Mucosa of rectum (tissue), 2 donors: Measurements from ENCODE around the gene MSL1.

Experiments used
- H3K27ac ChIP-seq, 2 donors: one replicate each; pipeline ENCODE4 v1.7.0; 2013; ENCODE audit warnings: inconsistent platforms in 2 of 2, low read depth in 2 of 2, low read length in 2 of 2
- H3K27me3 ChIP-seq, 2 donors: one replicate each; pipeline ENCODE4 v1.7.0; 2013; ENCODE audit warnings: low read length in 2 of 2; ENCODE audit not compliant: control insufficient read depth in 2 of 2, insufficient read depth in 2 of 2
- H3K36me3 ChIP-seq, 2 donors: one replicate each; pipeline ENCODE4 v1.7.0; 2013; ENCODE audit warnings: low read length in 2 of 2; ENCODE audit not compliant: control insufficient read depth in 2 of 2, insufficient read depth in 2 of 2
- H3K4me1 ChIP-seq, 2 donors: one replicate each; pipeline ENCODE4 v1.7.0; 2013; ENCODE audit warnings: low read length in 2 of 2, mild to moderate bottlenecking in 1 of 2; ENCODE audit not compliant: control insufficient read depth in 2 of 2, insufficient read depth in 2 of 2
- H3K4me3 ChIP-seq, 2 donors: one replicate each; pipeline ENCODE4 v1.7.0; 2013; ENCODE audit warnings: low read length in 2 of 2
- H3K9ac ChIP-seq, 2 donors: one replicate each; pipeline ENCODE4 v1.7.0; 2013; ENCODE audit warnings: low read length in 2 of 2, low read depth in 1 of 2, mild to moderate bottlenecking in 1 of 2
- H3K9me3 ChIP-seq, 2 donors: one replicate each; pipeline ENCODE4 v1.7.0; 2013; ENCODE audit warnings: low read length in 2 of 2; ENCODE audit not compliant: control insufficient read depth in 2 of 2
- donor health status: healthy.
- donor health status: Normal muscosa, but diverticular disease.

Gene MSL1

DNA sequence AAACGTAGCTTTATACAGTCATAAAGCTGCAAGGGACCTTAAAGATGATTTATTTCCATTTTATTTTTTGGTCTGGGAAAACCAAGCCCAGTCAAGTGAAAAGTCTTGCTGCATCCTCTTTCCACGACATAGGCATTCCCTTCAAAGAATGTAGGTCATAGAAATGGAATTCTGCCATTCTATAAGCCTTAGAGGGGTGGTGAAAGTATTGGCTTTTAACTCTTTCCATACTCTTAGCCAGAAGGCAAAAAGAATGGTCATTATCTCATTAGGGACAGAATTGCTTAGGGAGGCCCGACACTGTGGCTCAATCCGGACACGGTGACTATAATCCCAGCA is 7.9 kb upstream of the MSL1 start:
- H3K4me1 ChIP-seq: peaks cover 46 to 56% of the 10 kb centered on the region in 2 donors
- no peaks in the 10 kb centered on the region for H3K27me3 ChIP-seq

DNA sequence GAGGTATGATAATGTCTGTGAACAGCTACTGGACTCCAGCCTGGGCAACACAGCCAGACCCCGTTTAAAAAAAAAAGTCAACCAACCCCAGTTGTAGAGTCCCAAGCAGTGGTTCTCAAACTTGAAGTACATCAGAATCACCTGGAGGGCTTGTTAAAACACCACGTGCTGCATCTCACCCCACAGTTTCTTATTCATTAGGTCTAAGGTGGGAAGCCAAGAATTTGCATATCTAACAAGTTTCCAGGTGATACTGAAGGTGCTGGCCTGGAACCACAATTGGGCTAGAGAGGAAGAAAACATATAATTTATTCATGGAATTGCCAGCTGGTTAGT is 6.7 kb upstream of the MSL1 start:
- H3K27me3 ChIP-seq: no peaks in the 10 kb centered on the region
- no peak overlapping the region for H3K9ac ChIP-seq
- H3K4me3 ChIP-seq: no peak overlapping the region
- no peaks in the 10 kb centered on the region for H3K36me3 ChIP-seq
- peak overlapping the region in 1 of 2 donors; percentile 0 for H3K27ac ChIP-seq
- H3K9me3 ChIP-seq: no peaks in the 10 kb centered on the region
- H3K4me1 ChIP-seq: peaks cover 39 to 46% of the 10 kb centered on the region in 2 donors

More for the DNA sequence above, 7.9 kb upstream of the MSL1 start:
- H3K9me3 ChIP-seq: no peaks in the 10 kb centered on the region
- H3K36me3 ChIP-seq: no peaks in the 10 kb centered on the region
- H3K4me3 ChIP-seq: peak overlapping the region; percentile 46 to 80
- peak overlapping the region; percentile 2 to 72 for H3K9ac ChIP-seq
- H3K27ac ChIP-seq: peak overlapping the region; percentile 89 to 92

DNA sequence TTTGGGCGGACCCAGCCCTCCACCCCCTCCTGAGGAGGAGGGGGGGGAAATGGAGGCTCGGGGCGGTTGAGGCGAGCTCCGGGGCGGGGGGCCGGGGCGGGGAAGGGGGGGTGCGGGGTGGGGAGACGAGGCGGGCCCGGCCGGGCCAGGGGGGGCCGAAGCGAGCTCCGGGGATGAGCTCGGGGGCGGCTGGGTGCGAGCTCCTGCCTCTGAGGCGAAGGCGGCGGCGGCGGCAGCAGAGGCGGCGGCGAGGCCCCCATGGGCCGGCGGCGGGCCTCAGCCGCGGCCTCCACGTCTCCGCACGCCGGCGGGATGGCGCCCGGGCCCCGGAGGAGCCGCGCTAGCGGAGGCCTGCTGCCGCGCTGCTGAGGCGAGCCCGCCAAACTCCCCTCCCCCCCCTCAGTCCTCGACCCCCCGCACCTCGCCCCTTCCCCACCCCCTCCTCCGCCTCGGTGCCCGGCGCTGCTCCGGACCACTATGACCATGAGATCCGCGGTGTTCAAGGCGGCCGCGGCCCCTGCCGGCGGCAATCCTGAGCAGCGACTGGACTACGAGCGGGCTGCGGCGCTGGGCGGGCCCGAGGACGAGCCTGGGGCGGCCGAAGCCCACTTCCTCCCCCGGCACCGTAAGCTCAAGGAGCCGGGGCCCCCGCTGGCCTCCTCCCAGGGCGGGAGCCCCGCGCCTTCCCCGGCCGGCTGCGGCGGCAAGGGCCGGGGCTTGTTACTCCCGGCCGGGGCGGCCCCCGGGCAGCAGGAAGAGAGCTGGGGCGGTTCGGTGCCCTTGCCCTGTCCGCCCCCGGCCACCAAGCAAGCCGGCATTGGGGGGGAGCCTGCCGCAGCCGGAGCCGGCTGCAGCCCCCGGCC is 596 bp downstream of the MSL1 start:
- peak overlapping the region; percentile 92 to 94 for H3K27ac ChIP-seq
- peaks cover 22 to 33% of the 10 kb centered on the region in 2 donors for H3K4me1 ChIP-seq
- H3K9me3 ChIP-seq: no peaks in the 10 kb centered on the region
- H3K36me3 ChIP-seq: peaks cover 12 to 13% of the 10 kb centered on the region in 2 donors
- no peaks in the 10 kb centered on the region for H3K27me3 ChIP-seq
- peak overlapping the region; percentile 74 to 94 for H3K9ac ChIP-seq
- peak overlapping the region; percentile 81 to 88 for H3K4me3 ChIP-seq

DNA sequence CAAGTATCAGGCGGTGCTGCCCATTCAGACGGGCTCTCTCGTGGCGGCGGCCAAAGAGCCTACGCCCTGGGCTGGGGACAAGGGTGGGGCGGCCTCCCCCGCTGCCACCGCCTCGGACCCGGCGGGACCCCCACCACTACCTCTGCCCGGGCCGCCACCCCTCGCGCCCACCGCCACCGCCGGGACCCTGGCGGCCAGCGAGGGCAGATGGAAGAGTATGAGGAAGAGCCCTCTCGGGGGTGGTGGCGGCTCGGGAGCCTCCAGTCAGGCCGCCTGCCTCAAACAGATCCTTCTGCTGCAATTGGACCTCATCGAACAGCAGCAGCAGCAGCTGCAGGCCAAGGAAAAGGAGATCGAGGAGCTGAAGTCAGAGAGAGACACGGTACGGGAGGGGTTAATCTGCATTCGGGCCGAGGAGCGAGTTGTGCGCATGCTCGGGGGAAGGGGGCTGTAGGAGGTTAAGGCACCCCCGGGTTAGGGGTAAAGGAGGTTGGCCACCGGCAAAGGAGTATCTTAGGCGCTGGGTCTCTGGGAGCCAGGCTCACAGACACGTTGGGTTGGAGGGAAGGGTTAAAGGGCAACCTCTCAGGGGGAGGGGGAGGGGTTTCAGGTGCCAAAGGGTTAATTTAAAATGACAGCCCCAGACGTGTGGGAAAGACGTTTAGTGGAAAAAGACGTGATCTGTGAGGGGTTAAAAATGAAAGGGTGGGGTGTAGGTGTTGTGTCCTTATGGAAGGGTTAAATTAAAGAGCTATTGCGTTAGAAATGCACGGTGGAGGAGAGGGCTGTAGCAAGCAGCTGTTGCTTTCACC is 1.4 kb downstream of the MSL1 start:
- H3K27ac ChIP-seq: peak overlapping the region; percentile 92 to 94
- peak overlapping the region; percentile 81 to 88 for H3K4me3 ChIP-seq
- peaks cover 22 to 32% of the 10 kb centered on the region in 2 donors for H3K4me1 ChIP-seq
- peak overlapping the region; percentile 74 to 94 for H3K9ac ChIP-seq
- H3K36me3 ChIP-seq: peaks cover 15 to 18% of the 10 kb centered on the region in 2 donors
- no peaks in the 10 kb centered on the region for H3K9me3 ChIP-seq
- no peaks in the 10 kb centered on the region for H3K27me3 ChIP-seq

DNA sequence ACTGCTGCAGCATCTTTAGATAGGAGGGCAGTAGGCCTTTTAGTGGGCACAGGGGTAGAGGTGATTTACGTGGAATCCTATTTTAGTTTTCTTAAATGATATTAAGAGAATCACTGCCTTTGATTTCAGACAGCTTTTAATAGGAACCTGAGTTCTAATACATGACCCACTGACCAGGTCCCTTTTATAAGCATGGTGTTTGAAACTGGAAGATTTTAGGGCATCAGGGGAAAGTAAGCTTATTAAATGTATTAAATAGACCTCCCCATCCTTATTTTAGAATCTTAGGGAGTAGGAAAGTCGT is 2.0 kb downstream of the MSL1 start:
- Histone ChIP-seq H3K27ac (peak overlapping the region; percentile 92 to 94), H3K9me3 (no peaks in the 10 kb centered on the region), H3K4me3 (peak overlapping the region; percentile 81 to 88), H3K9ac (peak overlapping the region; percentile 74 to 94), H3K36me3 (peaks cover 15 to 19% of the 10 kb centered on the region in 2 donors), H3K4me1 (peaks cover 22 to 30% of the 10 kb centered on the region in 2 donors), H3K27me3 (no peaks in the 10 kb centered on the region)

DNA sequence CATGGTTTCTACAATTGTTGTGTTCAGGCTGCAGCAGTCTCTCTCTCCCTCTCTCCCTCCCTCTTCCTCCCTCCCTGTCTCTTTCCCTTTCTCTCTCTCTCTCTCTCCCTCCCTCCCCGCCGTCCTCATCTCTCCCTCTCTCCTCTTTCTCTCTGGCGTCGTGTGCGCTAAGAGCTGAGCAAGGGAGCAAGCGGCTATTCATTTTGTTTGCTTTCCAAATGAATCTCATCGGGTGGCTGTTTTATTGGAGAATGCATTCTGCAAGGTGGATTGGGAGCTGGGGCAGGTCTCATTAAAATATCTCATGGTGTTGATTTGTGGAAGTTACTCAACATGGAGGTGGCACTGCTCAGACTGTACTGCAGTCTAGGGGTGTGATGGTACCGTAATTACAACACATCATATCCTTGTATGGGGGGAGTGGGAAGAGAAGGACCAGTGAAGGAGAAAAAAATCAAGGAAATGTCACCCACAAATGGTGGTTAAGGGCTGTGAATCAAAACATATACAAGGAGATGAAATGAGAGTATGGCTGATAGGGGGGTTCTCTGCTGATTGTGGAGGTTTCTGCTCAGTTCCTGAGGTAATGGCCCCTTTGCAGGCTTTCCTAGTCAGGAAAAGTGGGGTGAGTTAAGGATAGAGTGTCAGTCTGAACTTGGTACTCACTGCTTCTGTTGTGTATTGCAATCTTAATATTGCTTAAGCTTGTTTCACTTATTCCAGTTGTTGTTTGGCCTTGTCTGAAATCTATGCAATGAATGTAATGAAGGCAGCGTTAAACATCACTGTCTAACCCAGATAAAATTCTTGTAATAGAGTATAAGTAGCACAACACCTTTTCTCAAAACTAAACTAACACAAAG is 2.7 kb downstream of the MSL1 start:
- Histone ChIP-seq H3K9ac (peak overlapping the region; percentile 74 to 94), H3K4me1 (peaks cover 22 to 30% of the 10 kb centered on the region in 2 donors), H3K36me3 (peaks cover 20 to 25% of the 10 kb centered on the region in 2 donors), H3K9me3 (no peaks in the 10 kb centered on the region), H3K4me3 (peak overlapping the region; percentile 81 to 88), H3K27ac (peak overlapping the region; percentile 92 to 94), H3K27me3 (no peaks in the 10 kb centered on the region)

DNA sequence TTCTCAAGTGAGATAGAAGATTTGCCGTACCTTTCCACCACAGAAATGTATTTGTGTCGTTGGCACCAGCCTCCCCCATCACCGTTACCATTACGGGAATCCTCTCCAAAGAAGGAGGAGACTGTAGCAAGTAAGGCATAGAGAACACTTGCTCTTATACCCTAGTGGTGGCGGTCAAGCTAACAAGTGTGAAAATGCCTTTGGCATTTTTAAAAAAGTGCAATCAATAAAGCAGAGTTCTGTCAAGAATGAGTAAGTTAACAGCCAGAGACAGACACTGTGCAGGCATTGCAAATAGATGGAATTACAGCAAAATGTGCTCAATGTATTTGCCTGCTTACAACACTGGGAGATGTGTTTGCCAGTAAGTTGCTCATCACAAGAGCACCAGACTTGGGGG is 7.7 kb downstream of the MSL1 start:
- peaks cover 12 to 17% of the 10 kb centered on the region in 2 donors for H3K4me1 ChIP-seq
- no peak overlapping the region for H3K27ac ChIP-seq
- peaks cover 58 to 63% of the 10 kb centered on the region in 2 donors for H3K36me3 ChIP-seq
- H3K9me3 ChIP-seq: no peaks in the 10 kb centered on the region
- no peak overlapping the region for H3K4me3 ChIP-seq
- H3K27me3 ChIP-seq: no peaks in the 10 kb centered on the region
- no peak overlapping the region for H3K9ac ChIP-seq

DNA sequence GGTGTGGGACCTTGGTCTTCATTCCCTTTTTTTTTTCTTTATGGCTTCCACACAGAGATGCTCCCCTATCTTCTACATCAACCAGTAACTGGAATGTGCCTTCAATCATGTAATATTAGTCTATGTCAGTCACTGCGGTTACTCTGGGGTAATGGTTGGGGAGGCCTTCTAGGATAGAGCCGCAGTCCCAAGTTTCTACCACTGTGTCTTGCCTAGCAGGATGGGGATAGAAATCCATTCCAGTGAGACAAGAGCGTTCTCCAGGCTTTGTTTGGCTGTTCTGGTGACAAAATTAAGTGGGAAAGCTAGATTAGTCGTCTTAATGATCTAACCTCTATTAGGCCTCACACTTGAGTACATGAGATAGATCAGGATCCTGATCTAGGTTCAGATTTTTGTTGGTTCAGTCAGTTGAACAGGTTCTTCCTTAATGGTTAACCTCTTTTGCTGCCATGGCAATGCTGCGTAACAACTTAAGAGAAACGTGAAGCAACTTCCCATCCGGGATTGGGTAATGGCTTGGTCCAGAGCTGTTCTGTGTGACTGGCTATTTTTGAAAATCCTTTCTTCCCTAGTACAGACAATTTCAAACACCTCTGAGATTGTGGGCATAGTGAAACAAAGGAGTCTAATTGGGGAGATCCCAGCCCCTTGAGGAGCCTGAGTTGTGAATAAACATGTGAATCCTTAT is 8.7 kb downstream of the MSL1 start:
- Histone ChIP-seq H3K9ac (no peak overlapping the region), H3K36me3 (peaks cover 65 to 67% of the 10 kb centered on the region in 2 donors), H3K4me3 (no peak overlapping the region), H3K27ac (no peak overlapping the region), H3K27me3 (no peaks in the 10 kb centered on the region), H3K9me3 (no peaks in the 10 kb centered on the region), H3K4me1 (peaks cover 11 to 15% of the 10 kb centered on the region in 2 donors)

DNA sequence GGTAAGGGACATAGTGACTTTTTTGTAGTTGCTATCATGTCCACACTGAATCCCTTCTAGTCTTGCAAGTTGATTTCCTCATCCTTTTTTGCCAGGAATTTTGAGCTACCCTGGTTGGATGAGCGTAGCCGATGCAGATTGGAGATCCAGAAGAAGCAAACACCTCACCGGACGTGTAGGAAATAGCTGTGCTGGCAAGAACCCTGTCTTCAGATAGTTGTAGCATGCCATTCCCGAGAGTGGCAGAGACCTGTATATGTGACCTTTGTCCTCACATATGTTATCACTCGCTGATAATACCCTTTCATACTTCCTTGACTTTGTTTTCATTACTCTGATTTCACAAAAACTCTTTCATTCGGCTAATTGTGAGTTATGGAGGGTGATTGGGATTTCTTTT is 12.4 kb downstream of the MSL1 start:
- Histone ChIP-seq H3K4me3 (no peak overlapping the region), H3K36me3 (peaks cover 52 to 63% of the 10 kb centered on the region in 2 donors), H3K27ac (peak overlapping the region; percentile 74 to 82)

More for the DNA sequence above, 12.4 kb downstream of the MSL1 start:
- Histone ChIP-seq H3K9me3 (no peaks in the 10 kb centered on the region), H3K4me1 (peaks cover 11 to 17% of the 10 kb centered on the region in 2 donors), H3K9ac (peak overlapping the region in 1 of 2 donors; percentile 46), H3K27me3 (no peaks in the 10 kb centered on the region)
